Measurements from ENCODE around the gene PLEKHA5.
"Not testable (repeated sequence)": the region's sequence is repeated elsewhere in the genome, so short reads cannot be mapped to it uniquely, and the experiment has no call there.

The PLEKHA5 gene

GRCh38 chr12:19332196-19332595 lies 202.7 kb downstream of the PLEKHA5 start:
- no peak for DNase-seq (ENCODE audit: low read depth, low spot score)

- DNase-seq (ENCODE audit: low read depth, low spot score), result no peak
Observed at GRCh38 chr12:19338405-19338804, 208.9 kb downstream of the PLEKHA5 start.

- DNase-seq (ENCODE audit: low read depth, low spot score), result not testable (repeated sequence)
Observed at GRCh38 chr12:19350850-19351249, 221.3 kb downstream of the PLEKHA5 start.

- DNase-seq (ENCODE audit: low read depth, low spot score), result no peak
Observed at GRCh38 chr12:19351346-19351745, 221.8 kb downstream of the PLEKHA5 start.

GRCh38 chr12:19369691-19370148 lies 240.2 kb downstream of the PLEKHA5 start:
- DNase-seq (ENCODE audit: low read depth, low spot score), result no peak

- no peak for DNase-seq (ENCODE audit: low read depth, low spot score)
Observed at GRCh38 chr12:19373586-19373985, 244.1 kb downstream of the PLEKHA5 start.

GRCh38 chr12:19375888-19376287 lies 246.4 kb downstream of the PLEKHA5 start:
- DNase-seq (ENCODE audit: low read depth, low spot score), result no peak

GRCh38 chr12:19376691-19377090 lies 247.2 kb downstream of the PLEKHA5 start:
- no peak for DNase-seq (ENCODE audit: low read depth, low spot score)

- peak; percentile 70 for DNase-seq (ENCODE audit: low read depth, low spot score)
Observed at GRCh38 chr12:19382111-19382526, 252.6 kb downstream of the PLEKHA5 start.

- DNase-seq (ENCODE audit: low read depth, low spot score), result no peak
Observed at GRCh38 chr12:19382563-19382962, 253.0 kb downstream of the PLEKHA5 start.

GRCh38 chr12:19387161-19387560 lies 257.6 kb downstream of the PLEKHA5 start:
- DNase-seq (ENCODE audit: low read depth, low spot score), result no peak

- no peak for DNase-seq (ENCODE audit: low read depth, low spot score)
Observed at GRCh38 chr12:19388131-19388549, 258.6 kb downstream of the PLEKHA5 start.

GRCh38 chr12:19390051-19390598 lies 260.6 kb downstream of the PLEKHA5 start:
- no peak for DNase-seq (ENCODE audit: low read depth, low spot score)

GRCh38 chr12:19392644-19393043 lies 263.1 kb downstream of the PLEKHA5 start:
- DNase-seq (ENCODE audit: low read depth, low spot score), result not testable (repeated sequence)

GRCh38 chr12:19394385-19394784 lies 264.9 kb downstream of the PLEKHA5 start:
- DNase-seq (ENCODE audit: low read depth, low spot score), result no peak

- DNase-seq (ENCODE audit: low read depth, low spot score), result no peak
Observed at GRCh38 chr12:19397534-19397933, 268.0 kb downstream of the PLEKHA5 start.

GRCh38 chr12:19398376-19399363 lies 269.1 kb downstream of the PLEKHA5 start:
- DNase-seq (ENCODE audit: low read depth, low spot score), result no peak

GRCh38 chr12:19400649-19401285 lies 271.2 kb downstream of the PLEKHA5 start:
- DNase-seq (ENCODE audit: low read depth, low spot score), result not testable (repeated sequence)

- DNase-seq (ENCODE audit: low read depth, low spot score), result no peak
Observed at GRCh38 chr12:19402211-19402610, 272.7 kb downstream of the PLEKHA5 start.

- no peak for DNase-seq (ENCODE audit: low read depth, low spot score)
Observed at GRCh38 chr12:19402743-19403431, 273.4 kb downstream of the PLEKHA5 start.

GRCh38 chr12:19404242-19404880 lies 274.8 kb downstream of the PLEKHA5 start:
- DNase-seq (ENCODE audit: low read depth, low spot score), result no peak
